H9 (cell line): ENCODE results near the gene PFDN4. TPM values are rescaled to one million over a fixed set of nuclear protein-coding genes. Genes with fewer than 3 reads are reported as not detected.

ENCODE experiments used
- DNase-seq: peaks from one replicate; pipeline ENCODE4 v3.0.0-alpha.2; 2017
- H2AFZ ChIP-seq: one replicate; pipeline ENCODE4 v1.6.1; 2013; ENCODE audit warnings: mild to moderate bottlenecking, low read length, control low read depth, moderate library complexity
- H2AK5ac ChIP-seq: 2 replicates; pipeline ENCODE4 v1.6.1; 2013; ENCODE audit warnings: low read length, control low read depth, mixed read lengths; ENCODE audit not compliant: insufficient read length
- H2BK120ac ChIP-seq: one replicate; pipeline ENCODE4 v1.6.1; 2013; ENCODE audit warnings: low read depth, mild to moderate bottlenecking, low read length, control low read depth, inconsistent platforms; ENCODE audit not compliant: poor library complexity, severe bottlenecking
- H2BK12ac ChIP-seq: 2 replicates; pipeline ENCODE4 v1.6.1; 2013; ENCODE audit warnings: low read length, control low read depth, mixed read lengths, low read depth; ENCODE audit not compliant: insufficient read length
- H2BK15ac ChIP-seq: 2 replicates; pipeline ENCODE4 v1.6.1; 2013; ENCODE audit warnings: low read depth, low read length, control low read depth
- H2BK20ac ChIP-seq: one replicate; pipeline ENCODE4 v1.6.1; 2013; ENCODE audit warnings: low read depth, mild to moderate bottlenecking, low read length, control low read depth, inconsistent platforms; ENCODE audit not compliant: poor library complexity, severe bottlenecking
- H2BK5ac ChIP-seq: 2 replicates; pipeline ENCODE4 v1.6.1; 2013; ENCODE audit warnings: low read length, control low read depth, mixed read lengths; ENCODE audit not compliant: insufficient read length
- H3K14ac ChIP-seq: 2 replicates; pipeline ENCODE4 v1.6.1; 2013; ENCODE audit warnings: low read length, control low read depth; ENCODE audit not compliant: insufficient read depth
- H3K18ac ChIP-seq: 2 replicates; pipeline ENCODE4 v1.6.1; 2013; ENCODE audit warnings: low read depth, mild to moderate bottlenecking, mixed read lengths, low read length, control low read depth; ENCODE audit not compliant: insufficient read length
- H3K23ac ChIP-seq: 2 replicates; pipeline ENCODE4 v1.6.1; 2013; ENCODE audit warnings: low read length, control low read depth, mixed read lengths, low read depth; ENCODE audit not compliant: insufficient read length
- H3K23me2 ChIP-seq: 2 replicates; pipeline ENCODE4 v1.6.1; 2013; ENCODE audit warnings: low read depth, mild to moderate bottlenecking, mixed read lengths, low read length, control low read depth; ENCODE audit not compliant: insufficient read length, poor library complexity, severe bottlenecking
- H3K27ac ChIP-seq: 2 replicates; pipeline ENCODE4 v1.5.1; 2013; ENCODE audit warnings: low read length, control low read depth, mixed read lengths, low read depth; ENCODE audit not compliant: insufficient read length
- H3K27me3 ChIP-seq: 2 replicates; pipeline ENCODE4 v1.6.1; 2013; ENCODE audit warnings: low read length, control low read depth, inconsistent platforms; ENCODE audit not compliant: insufficient read depth
- H3K4ac ChIP-seq: 2 replicates; pipeline ENCODE4 v1.6.1; 2013; ENCODE audit warnings: low read depth, mild to moderate bottlenecking, control low read depth, inconsistent platforms, low read length, moderate library complexity
- H3K4me1 ChIP-seq: 2 replicates; pipeline ENCODE4 v1.6.1; 2013; ENCODE audit warnings: low read length, control low read depth, inconsistent platforms; ENCODE audit not compliant: insufficient read depth
- H3K4me2 ChIP-seq: 2 replicates; pipeline ENCODE4 v1.6.1; 2013; ENCODE audit warnings: low read length, control low read depth, mixed read lengths; ENCODE audit not compliant: insufficient read length, insufficient read depth
- H3K56ac ChIP-seq: 2 replicates; pipeline ENCODE4 v1.6.1; 2013; ENCODE audit warnings: low read depth, mild to moderate bottlenecking, mixed read lengths, low read length, control low read depth; ENCODE audit not compliant: insufficient read length
- H3K79me1 ChIP-seq: 2 replicates; pipeline ENCODE4 v1.6.1; 2013; ENCODE audit warnings: low read depth, mild to moderate bottlenecking, moderate library complexity, low read length, control low read depth, inconsistent platforms; ENCODE audit not compliant: insufficient read depth, poor library complexity, severe bottlenecking
- H3K79me2 ChIP-seq: 2 replicates; pipeline ENCODE4 v1.6.1; 2013; ENCODE audit warnings: low read length, control low read depth, inconsistent platforms; ENCODE audit not compliant: insufficient read depth
- H3K9ac ChIP-seq: 2 replicates; pipeline ENCODE4 v1.6.1; 2013; ENCODE audit warnings: low read length, control low read depth, mixed read lengths; ENCODE audit not compliant: insufficient read length; ENCODE audit errors: extremely low read depth
- H3K9me3 ChIP-seq: one replicate; pipeline ENCODE4 v1.6.1; 2013; ENCODE audit warnings: low read depth, low read length, inconsistent platforms; ENCODE audit not compliant: control insufficient read depth
- H3T11ph ChIP-seq: one replicate; pipeline ENCODE4 v1.6.1; 2013; ENCODE audit warnings: mild to moderate bottlenecking, low read length, control low read depth, inconsistent platforms
- H4K20me1 ChIP-seq: one replicate; pipeline ENCODE4 v1.6.1; 2013; ENCODE audit not compliant: control insufficient read depth, insufficient read length, insufficient read depth
- H4K5ac ChIP-seq: 2 replicates; pipeline ENCODE4 v1.6.1; 2013; ENCODE audit warnings: low read depth, mild to moderate bottlenecking, mixed read lengths, low read length, control low read depth; ENCODE audit not compliant: insufficient read length
- H4K8ac ChIP-seq: replicated peaks from 2 replicates; pipeline ENCODE4 v1.6.1; 2013; ENCODE audit warnings: low read length, control low read depth, mixed read lengths, low read depth; ENCODE audit not compliant: insufficient read length
- H4K91ac ChIP-seq: 2 replicates; pipeline ENCODE4 v1.6.1; 2013; ENCODE audit warnings: low read depth, mild to moderate bottlenecking, moderate library complexity, mixed read lengths, low read length, control low read depth; ENCODE audit not compliant: insufficient read length
- H3K27ac Mint-ChIP-seq, 3 experiments: 2 replicates in 2 of 3; 3 replicates in 1 of 3; pipeline ENCODE4 v1.8.0; 2020 to 2021; ENCODE audit warnings: mixed read lengths in 3 of 3, mild to moderate bottlenecking in 1 of 3, moderate library complexity in 1 of 3
- H3K27me3 Mint-ChIP-seq: 2 replicates; pipeline ENCODE4 v1.8.0; 2021; ENCODE audit warnings: low read depth, mild to moderate bottlenecking, moderate library complexity, mixed read lengths
- H3K36me3 Mint-ChIP-seq, 3 experiments: 2 replicates in 2 of 3; 3 replicates in 1 of 3; pipeline ENCODE4 v1.8.0; 2020 to 2021; ENCODE audit warnings: low read depth in 3 of 3, mixed read lengths in 3 of 3; ENCODE audit not compliant: insufficient read depth in 1 of 3
- H3K4me1 Mint-ChIP-seq, 2 experiments: 2 replicates each; pipeline ENCODE4 v1.8.0; 2020; ENCODE audit warnings: mixed read lengths in 2 of 2
- H3K4me3 Mint-ChIP-seq, 2 experiments: 2 replicates in 1 of 2; 3 replicates in 1 of 2; pipeline ENCODE4 v1.8.0; 2020 to 2021; ENCODE audit warnings: mild to moderate bottlenecking in 2 of 2, mixed read lengths in 2 of 2, moderate library complexity in 1 of 2
- H3K9me3 Mint-ChIP-seq, 2 experiments: 2 replicates in 1 of 2; 3 replicates in 1 of 2; pipeline ENCODE4 v1.8.0; 2020; ENCODE audit warnings: mild to moderate bottlenecking in 2 of 2, mixed read lengths in 2 of 2, moderate library complexity in 1 of 2
- CTCF ChIP-seq: fragments of 200-600 bp; sonication (generic); conservative IDR thresholded peaks from 3 replicates; pipeline ENCODE4 v1.8.0; 2021; ENCODE audit warnings: antibody characterized with exemption, mild to moderate bottlenecking
- WGBS: extraction: QIAGEN DNeasy Blood & Tissue Kit; methylation state at CpG from one replicate; pipeline ENCODE4 v1.1.7; 2013; ENCODE audit warnings: missing lambda C conversion rate, low lambda C conversion rate, mixed read lengths; ENCODE audit not compliant: insufficient read length; ENCODE audit errors: extremely low coverage; 5-methylcytosine and 5-hydroxymethylcytosine counted together
- total RNA-seq: library from RNA; stranded (reverse); gene quantifications from 2 replicates; pipeline ENCODE4 v1.2.1, GENCODE V29; 2021

The PFDN4 gene
- total RNA-seq, 1 experiment from 2014 or later: 73.6 TPM

- no peak overlapping the region for H3T11ph ChIP-seq
- H3K9me3 ChIP-seq: no peaks in the 10 kb centered on the region
- H2AK5ac ChIP-seq: no peak overlapping the region
- no peak overlapping the region for H2BK5ac ChIP-seq
- no peaks in the 10 kb centered on the region for H3K79me1 ChIP-seq
- H3K23me2 ChIP-seq: peaks cover 7% of the 10 kb centered on the region
- no peak overlapping the region for H3K14ac ChIP-seq
- no peak overlapping the region for H3K27ac ChIP-seq
- no peak for DNase-seq
- H3K56ac ChIP-seq: no peak overlapping the region
- H3K4me3 Mint-ChIP-seq: no peak overlapping the region
- H3K27me3 ChIP-seq: no peaks in the 10 kb centered on the region
- no peak overlapping the region for H3K9ac ChIP-seq
- WGBS: no CpG with 5 or more reads among the region's 8 CpGs
- H4K8ac ChIP-seq: no peak overlapping the region
- no peak overlapping the region for H4K91ac ChIP-seq
- H3K27ac Mint-ChIP-seq: no peak overlapping the region
- no peaks in the 10 kb centered on the region for H3K9me3 Mint-ChIP-seq
- H3K23ac ChIP-seq: no peak overlapping the region
- TF ChIP-seq CTCF: no peak
- no peak overlapping the region for H3K18ac ChIP-seq
- H2BK12ac ChIP-seq: no peak overlapping the region
- H3K4me1 ChIP-seq: no peaks in the 10 kb centered on the region
- H4K20me1 ChIP-seq: no peaks in the 10 kb centered on the region
- no peak overlapping the region for H2BK20ac ChIP-seq
- H3K4me2 ChIP-seq: no peak overlapping the region
- H4K5ac ChIP-seq: no peak overlapping the region
- peaks cover 18% of the 10 kb centered on the region; the same call in 1 of the 2 replicates for H3K79me2 ChIP-seq
- H3K27me3 Mint-ChIP-seq: no peaks in the 10 kb centered on the region; the same call in 1 of the 2 replicates
- peaks cover under 1 to 7% (median 7%) of the 10 kb centered on the region in 3 experiments; a peak in 4 of 7 replicates for H3K36me3 Mint-ChIP-seq
- peaks cover 23 to 24% of the 10 kb centered on the region in 2 experiments for H3K4me1 Mint-ChIP-seq
- H2AFZ ChIP-seq: no peak overlapping the region
- H3K4ac ChIP-seq: no peak overlapping the region
- no peak overlapping the region for H2BK120ac ChIP-seq
- no peak overlapping the region for H2BK15ac ChIP-seq
These were observed 2.4 kb upstream of the PFDN4 start for GRCh38 chr20:54205450-54205849.
